Frontal cortex (tissue), 4 donors: Measurements from ENCODE around the gene IRF7. TPM values are rescaled to one million over a fixed set of nuclear protein-coding genes. Genes with fewer than 3 reads are reported as not detected.

Experiments
- DNase-seq, 2 donors: peaks; one replicate each; pipeline ENCODE4 v3.0.0; 2012; ENCODE audit warnings: low spot score in 2 of 2
- FAIRE-seq: peaks from 2 replicates; lab custom pipeline; 2012; peaks lifted over from hg19 to GRCh38; lab: Jason Lieb, UNC
- total RNA-seq: library from RNA; depleted of rRNA; stranded (reverse); fragments of >200 nt; gene quantifications from one replicate; pipeline ENCODE4 v1.2.3, GENCODE V29; 2014
- donor health status: control.
- donor health status: control.
- donor health status: control.

IRF7 gene
- total RNA-seq, 1 donor from 2014 or later, result 0.82 TPM

GRCh38 chr11:611001-611996 is 4.5 kb downstream of the IRF7 start:
- FAIRE-seq, result no peak
- no peak for DNase-seq

GRCh38 chr11:610146-610801 is 5.5 kb downstream of the IRF7 start:
- FAIRE-seq, result no peak
- DNase-seq, result no peak

GRCh38 chr11:609341-609811 is 6.4 kb downstream of the IRF7 start:
- no peak for DNase-seq
- FAIRE-seq, result no peak

GRCh38 chr11:608791-609251 is 6.9 kb downstream of the IRF7 start:
- no peak for FAIRE-seq
- no peak for DNase-seq

GRCh38 chr11:607971-608659 is 7.6 kb downstream of the IRF7 start:
- FAIRE-seq (no peak), DNase-seq (no peak)

- FAIRE-seq (no peak), DNase-seq (no peak)
Observed at GRCh38 chr11:607020-607780, 8.6 kb downstream of the IRF7 start.

GRCh38 chr11:606245-606644 is 9.5 kb downstream of the IRF7 start:
- FAIRE-seq (no peak), DNase-seq (peak in 1 of 2 donors; percentile 74)

- FAIRE-seq (no peak), DNase-seq (no peak)
Observed at GRCh38 chr11:605286-606129, 10.2 kb downstream of the IRF7 start.

- no peak for DNase-seq
- FAIRE-seq, result no peak
Observed at GRCh38 chr11:603154-603553, 12.6 kb downstream of the IRF7 start.

GRCh38 chr11:601573-602245 is 14.0 kb downstream of the IRF7 start:
- FAIRE-seq (no peak), DNase-seq (no peak)

GRCh38 chr11:598005-598680 is 17.6 kb downstream of the IRF7 start:
- FAIRE-seq, result no peak

GRCh38 chr11:597166-597725 is 18.5 kb downstream of the IRF7 start:
- FAIRE-seq, result no peak
- no peak for DNase-seq

More at GRCh38 chr11:598005-598680, 17.6 kb downstream of the IRF7 start:
- DNase-seq, result no peak

GRCh38 chr11:596374-596773 is 19.4 kb downstream of the IRF7 start:
- FAIRE-seq, result no peak
- DNase-seq, result no peak

GRCh38 chr11:595400-595799 is 20.4 kb downstream of the IRF7 start:
- no peak for FAIRE-seq
- DNase-seq, result no peak

- DNase-seq (no peak), FAIRE-seq (no peak)
Observed at GRCh38 chr11:593347-593746, 22.4 kb downstream of the IRF7 start.

- no peak for DNase-seq
- FAIRE-seq, result no peak
Observed at GRCh38 chr11:592918-593317, 22.8 kb downstream of the IRF7 start.

GRCh38 chr11:592501-592900 is 23.2 kb downstream of the IRF7 start:
- FAIRE-seq (no peak), DNase-seq (no peak)
